HPDE6-E6E7 (cell line): Measurements from ENCODE around the gene CXCL3.
A peak's percentile ranks its signal among the peaks of the same experiment; 100 is the strongest.
"Not testable (repeated sequence)": the region's sequence is repeated elsewhere in the genome, so short reads cannot be mapped to it uniquely, and the experiment has no call there.

Source experiments
- DNase-seq: peaks from one replicate; pipeline ENCODE4 v3.0.0; 2011; ENCODE audit warnings: missing footprints; ENCODE audit errors: extremely low spot score

CXCL3 gene

DNA sequence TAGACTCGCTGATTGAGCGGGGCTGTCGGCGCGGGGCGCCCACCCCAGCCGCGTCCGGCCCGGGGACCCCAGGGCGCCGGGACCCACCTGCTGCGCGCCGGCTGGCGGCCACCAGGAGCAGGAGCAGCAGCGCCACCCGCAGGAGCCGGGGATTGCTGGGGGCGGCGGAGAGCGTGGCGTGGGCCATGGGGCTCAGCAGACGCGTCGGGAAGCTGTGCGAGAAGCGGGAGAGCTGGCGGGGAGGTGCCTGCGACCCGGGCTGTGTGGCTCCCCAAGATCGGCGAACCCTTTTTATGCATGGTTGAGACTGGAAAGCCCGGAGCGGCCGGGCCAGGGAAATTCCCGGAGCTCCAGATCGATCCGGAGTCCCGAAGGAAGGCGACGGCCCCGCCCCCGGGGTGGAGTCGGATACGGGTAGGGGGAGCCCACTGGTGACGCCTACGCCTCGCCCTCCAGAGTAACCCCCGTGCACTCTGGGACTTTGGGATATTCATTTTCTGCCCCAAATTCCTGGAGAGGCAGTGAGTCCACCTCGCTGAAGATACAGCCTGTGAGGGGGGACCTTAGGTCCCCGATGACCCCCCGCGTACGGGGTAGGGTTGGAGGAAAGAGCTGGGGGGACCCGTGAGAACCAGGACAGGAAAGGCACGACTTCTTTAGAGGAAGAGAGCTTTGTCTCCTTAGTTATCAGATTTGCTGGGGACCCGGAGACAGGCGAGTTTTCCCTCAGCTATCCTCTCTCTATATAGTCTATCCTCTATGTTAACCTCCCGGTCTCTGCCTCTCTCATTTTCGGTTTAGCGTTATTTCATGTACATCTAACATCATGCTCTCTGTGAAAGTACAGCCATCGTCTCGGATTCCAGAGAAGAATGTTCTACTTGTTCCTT, at the start of gene CXCL3:
TSS of gene CXCL3 (minus strand) at position 265 of the 890 bp plus-strand sequence. CDS start at position 187, 78 bp downstream.
- peak; percentile 40 for DNase-seq

DNA sequence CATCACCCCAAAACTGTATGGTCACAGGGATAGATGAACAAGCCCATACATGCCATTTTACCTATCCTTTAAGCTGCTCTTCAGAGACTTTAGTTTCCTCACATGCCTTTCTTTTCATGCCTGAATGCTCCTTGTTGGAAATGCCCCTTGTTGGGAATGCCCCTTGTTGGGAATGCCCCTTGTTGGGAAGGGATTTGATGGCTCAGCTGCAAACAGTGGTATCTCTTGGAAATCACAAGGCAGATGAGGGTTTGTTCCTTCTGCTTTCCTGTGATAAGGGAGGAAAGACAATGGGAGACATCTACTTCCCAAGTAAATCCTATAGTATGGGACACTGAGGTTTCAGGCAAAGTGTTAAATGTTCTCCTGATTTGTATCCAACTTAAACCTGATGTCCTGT, 49.0 kb upstream of the CXCL3 start:
- DNase-seq: no peak

DNA sequence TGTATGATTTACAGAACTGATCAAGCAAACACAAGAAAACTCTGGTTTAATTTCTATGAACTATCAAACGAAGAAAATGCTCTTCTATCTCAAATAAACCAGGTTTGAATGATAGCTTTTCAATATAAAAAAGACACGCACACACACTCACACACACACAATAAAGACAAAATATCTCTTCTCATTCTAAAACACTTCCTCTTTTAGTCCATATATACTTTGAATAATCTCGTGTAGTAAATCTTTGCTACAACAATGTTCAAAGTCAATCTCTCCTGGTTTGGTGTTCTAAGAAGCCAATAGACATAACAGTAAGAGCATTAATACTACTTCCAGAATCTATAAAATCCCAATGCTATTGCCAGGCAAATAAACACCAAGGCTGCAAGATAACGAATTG, 47.2 kb upstream of the CXCL3 start:
- DNase-seq: no peak

DNA sequence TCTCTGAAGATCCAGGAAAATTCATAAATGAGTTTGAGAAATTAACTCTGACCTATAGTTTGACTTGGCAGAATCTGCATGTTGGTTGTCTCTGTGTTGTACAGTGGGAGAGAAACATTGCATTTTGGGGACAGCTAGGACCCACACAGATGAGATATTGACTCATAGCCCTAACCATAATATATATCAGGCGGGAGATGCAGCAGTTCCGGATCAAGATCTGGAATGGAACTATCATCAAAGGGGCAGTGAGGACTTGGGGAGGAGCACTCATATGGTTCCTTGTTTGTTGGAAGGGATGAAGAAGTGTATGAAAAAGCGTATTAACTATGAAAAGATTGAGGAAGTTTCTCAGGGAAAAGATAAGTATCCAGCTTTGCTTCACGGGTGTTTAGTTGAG, 46.5 kb upstream of the CXCL3 start:
- no peak for DNase-seq

DNA sequence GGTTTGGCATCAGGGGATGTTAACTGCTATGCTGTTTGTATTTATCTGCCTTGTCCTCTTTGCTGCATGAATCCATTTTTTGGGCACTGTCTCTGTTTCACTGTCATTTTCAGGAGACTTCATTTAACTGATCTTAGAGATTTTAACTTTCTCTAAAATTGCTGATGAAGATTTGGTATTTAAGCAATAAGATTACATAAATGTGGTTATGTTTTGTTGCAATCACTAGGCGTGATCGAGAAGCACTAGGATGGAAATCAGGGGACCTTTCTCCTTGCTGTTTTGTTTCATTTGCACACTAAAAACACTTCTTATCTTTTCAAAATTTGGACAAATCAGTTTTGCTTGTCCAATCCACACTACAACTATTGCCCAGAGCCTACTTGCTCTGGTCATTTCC, 45.1 kb upstream of the CXCL3 start:
- no peak for DNase-seq

DNA sequence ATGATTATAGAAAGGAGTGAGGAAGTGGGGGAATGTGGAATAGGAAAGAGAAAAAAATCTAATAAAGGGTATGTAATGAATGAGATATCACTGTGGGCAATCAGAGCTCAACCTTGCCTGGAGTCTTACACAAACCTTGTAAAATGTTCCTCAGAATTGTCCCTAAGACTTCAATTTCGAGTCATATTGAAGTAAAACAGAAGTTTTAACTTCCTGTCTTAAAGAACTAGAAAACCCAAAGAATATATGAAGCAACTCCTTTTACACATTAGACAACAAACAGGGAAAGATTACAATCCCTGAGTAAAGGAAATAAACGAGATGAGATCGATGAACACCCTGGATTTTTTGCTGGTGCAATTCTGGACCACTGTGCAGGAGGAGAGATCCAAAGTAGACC, 42.5 kb upstream of the CXCL3 start:
- no peak for DNase-seq

DNA sequence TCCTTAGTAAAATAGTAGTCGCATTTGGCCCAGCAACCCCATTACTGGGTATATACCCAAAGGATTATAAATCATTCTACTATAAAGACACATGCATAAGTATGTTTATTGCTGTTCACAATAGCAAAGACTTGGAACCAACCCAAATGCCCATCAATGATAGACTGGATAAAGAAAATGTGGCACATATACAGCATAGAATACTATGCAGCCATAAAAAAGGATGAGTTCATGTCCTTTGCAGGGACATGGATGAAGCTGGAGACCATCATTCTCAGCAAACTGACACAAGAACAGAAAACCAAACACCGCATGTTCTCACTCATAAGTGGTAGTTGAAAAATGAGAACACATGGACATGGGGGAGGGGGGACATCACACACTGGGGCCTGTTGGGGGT, 41.9 kb upstream of the CXCL3 start:
- not testable (repeated sequence) for DNase-seq

DNA sequence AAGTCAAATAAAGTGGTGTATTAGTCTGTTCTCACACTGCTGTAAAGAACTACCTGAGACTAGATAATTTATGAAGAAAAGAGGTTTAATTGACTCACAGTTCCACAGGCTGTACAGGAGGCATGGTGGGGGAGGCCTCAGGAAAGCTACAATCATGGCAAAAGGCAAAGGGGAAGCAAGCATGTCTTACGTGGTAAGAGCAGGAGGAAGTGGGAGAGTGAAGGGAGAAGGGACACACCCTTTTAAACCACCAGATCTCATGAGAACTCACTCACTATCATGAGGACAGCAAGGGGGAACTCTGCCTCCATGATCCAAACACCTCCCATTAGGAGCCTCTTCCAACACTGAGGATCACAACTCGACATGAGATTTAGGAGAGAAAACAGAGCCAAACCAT, 40.5 kb upstream of the CXCL3 start:
- not testable (repeated sequence) for DNase-seq

DNA sequence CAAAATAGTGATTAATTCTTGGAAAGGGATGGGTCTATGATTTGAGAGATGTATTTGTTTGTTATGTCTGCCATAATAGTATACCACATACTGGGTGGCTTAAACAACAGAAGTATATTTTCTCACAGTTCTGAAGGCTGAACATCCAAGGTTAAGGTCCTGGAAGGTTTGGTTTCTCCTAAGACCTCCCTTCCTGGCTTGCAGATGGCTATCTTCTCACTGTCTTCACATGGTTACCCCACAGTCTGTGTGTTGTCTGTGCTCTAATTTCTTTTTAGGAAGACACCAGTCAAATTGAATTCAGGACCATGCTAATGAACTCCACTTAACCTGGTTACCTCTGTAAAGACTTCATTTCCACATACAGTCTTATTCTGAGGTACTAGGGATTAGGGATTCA, 34.9 kb upstream of the CXCL3 start:
- no peak for DNase-seq

DNA sequence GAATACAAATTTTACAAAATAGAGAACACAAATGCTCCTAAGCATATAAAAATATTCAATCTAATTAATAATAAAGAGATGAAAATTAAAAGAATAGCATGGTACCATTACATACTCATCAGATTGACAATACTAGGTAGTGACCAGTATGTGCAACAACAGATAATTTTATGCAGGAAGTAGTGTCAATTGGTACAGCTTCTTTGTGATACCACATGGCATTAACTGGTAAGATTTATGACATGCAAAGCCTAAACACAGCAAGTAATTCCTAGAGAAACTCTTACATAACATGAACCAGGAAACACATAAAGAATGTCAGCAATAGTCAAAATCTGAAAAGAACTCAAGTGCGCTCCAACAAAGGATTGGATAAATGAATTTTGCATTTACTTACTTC, 34.2 kb upstream of the CXCL3 start:
- DNase-seq: no peak

DNA sequence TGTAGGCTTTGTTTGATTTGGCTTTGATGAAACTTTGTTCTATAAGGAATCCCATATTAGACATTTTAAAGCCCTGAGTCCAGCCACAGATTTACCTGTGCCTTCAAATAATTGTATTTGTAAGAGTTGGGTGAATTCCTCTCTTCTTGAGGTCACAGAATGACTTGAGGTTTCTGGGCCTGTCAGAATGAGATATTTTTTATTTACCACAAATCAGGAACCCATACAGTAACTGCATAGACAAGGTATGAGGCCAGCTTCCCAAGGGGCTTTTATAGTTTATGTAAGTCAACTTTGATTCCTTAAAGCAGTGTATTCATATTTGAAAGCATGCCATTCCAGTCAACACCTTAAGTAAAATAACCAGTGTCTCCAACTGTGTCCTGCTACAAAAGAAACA, 29.1 kb upstream of the CXCL3 start:
- DNase-seq: no peak

DNA sequence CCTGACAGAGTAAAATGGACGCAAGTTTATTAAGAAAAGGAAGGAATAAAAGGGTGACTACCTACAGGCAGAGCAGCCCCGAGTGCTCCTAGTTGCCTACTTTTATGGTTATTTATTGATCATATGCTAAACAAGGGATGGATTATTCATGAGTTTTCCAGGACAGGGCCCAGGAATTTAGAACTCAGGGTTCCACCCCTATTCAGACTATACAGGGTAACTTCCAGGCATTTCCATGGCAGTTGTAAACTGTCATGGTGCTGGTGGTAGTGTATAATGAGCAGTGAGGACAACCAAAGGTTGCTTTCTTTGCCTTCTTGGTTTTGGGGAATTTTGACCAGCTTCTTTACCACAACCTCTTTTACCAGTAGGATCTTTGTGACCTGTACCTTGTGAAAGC, 27.7 kb upstream of the CXCL3 start:
- DNase-seq: no peak

DNA sequence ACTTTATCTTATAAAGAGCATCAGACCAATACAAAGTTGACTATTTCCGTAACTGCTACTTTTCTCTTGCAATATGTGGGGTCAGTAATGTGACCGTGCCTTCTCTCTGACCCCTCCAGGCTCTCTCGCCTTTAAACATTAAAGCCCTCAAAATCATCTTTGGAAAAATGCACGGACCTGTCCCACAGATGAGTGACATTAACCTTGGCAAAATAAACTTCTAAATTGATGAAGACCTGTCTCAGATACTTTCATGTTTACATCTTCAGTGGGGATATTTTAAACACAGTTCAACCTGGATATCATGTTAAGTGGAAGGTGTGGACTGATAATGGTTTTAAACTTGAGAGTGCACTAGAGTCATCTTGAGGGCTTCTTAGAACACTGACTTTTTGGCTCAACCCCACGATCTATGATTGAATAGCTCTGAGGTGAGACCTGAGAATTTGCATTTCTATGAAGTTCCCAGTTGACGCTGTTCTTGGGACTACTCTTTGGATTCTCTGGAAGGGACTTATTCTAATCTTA, 26.7 kb upstream of the CXCL3 start:
- DNase-seq: no peak

DNA sequence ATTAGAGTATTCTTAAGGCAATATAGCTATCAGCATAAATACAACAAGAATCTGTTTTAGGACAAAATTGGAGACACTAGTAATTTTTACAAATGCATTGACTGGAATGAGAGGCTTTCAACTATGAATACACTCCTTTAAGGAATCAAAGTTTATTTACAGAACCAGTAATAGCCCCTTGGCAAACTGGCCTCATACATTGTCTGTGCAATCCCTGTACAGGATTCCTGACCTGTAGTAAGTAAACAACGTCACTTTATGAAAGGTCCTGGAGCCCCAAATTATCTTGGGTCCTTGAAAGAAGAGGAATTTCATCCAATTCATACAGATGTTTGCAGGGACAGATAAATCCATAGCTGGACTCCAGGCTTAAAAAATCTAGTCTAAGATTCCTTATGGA, 25.4 kb upstream of the CXCL3 start:
- DNase-seq: no peak

DNA sequence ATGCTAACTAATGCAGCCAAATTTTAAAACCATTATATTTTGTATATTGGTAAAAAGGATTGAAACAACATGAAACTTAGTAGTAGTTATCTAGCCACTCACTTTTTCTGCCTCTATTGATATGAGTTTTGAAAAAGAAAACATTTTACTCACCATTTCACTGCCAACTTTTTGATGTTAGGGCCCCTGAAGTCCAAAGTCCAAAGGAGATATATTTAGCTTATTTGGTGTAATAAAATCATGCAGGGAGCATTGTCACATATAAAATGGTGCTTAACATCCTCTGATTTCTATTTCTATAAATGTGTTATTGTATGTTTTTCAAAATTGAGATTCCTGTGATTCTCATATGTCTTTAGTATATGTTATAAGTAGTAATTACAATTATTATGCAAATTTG, 24.5 kb upstream of the CXCL3 start:
- DNase-seq: no peak

DNA sequence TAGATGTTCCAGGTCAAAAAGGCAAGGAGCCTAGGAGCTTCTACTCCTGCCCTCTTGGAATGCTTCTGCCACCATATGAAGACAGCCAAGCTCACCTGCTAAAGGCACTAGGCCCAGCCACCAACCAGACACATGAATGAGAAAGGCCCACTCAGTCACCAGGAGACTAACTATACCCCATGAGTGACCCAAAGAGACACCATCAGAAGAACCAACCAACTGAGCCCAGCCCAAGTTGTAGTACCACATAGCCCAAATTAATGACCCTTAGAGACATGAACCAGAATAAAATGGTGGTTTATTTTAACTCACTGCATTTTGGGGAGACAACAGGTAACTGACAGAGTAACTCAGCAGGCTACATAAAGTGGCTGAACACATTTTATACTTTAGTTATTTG, 22.9 kb upstream of the CXCL3 start:
- no peak for DNase-seq

DNA sequence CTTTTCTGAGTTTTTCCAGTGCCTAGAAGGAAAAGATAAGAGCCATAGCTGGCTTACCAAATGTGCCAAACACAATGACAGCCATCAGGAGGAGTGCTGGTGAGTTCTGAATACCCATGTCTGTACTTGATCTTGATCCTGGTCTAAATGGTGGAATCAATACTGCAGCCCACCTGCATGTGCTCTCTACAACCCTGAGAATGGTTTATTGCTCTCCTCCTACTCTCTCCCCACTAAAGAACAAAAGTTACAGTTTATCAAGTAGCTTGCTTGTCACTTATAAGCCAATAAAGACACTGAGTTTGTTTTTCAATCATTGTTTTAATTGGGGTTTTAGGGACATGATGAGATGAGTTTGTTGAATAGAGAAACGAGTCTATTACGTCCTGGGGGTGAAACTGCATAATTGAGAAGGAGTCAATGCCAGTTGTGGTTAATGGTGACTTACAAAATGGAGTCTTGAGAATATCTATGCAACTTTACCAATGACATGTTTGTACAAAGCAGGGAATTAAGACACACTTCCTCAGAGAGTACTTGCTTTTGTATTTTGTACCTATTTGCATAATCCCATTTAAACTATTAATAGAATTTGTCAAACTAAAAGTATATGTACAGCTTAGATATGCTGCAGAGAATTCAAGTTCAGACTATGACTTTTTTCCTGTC, 20.8 kb upstream of the CXCL3 start:
- no peak for DNase-seq

DNA sequence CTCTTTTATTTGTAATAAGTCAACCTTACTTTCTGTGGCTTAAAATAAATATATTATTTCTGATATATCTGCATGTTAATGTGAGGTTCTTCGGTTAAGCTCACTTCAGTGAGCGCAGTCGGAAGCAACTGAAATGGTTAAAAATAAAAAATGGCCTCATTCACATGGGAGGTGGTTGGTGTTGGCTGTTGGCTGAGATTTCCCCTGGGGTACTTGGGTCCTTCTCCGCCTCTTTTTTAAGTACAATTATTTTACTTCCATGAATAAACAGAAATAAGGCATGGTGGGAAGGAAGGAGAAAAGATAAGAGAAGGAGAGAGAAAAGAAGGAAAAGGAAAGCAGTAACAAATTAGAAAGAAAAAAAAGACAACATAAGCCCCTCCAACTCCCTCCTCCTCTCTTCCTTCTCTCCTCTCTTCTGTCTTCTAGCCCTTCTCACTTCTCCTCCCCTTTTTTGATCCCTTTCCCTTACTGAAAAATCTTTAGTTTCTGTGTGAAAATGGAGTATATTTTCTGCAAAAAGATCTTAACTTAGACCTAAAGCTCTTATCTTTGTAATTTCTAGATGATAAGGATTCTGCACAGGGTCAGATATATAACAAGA, 19.7 kb upstream of the CXCL3 start:
- no peak for DNase-seq

DNA sequence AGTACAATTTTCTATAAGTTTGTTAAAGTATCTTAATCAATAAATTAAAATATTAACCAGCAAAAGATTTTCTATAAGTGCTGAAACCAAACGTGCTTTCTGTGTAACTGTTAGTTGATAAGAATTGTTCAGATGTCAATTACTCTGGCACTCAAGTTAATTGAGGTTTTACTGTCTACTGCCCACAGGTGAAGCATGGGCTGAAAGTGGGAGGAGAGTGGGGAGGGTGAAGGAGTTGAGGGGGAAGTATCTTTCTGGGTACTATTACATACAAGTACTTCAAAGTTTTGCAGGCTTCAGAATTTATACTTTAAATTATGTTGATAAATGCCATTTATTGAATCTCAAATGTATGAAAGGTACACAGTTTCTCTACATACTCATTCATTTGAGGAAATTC, 19.1 kb upstream of the CXCL3 start:
- DNase-seq: no peak

DNA sequence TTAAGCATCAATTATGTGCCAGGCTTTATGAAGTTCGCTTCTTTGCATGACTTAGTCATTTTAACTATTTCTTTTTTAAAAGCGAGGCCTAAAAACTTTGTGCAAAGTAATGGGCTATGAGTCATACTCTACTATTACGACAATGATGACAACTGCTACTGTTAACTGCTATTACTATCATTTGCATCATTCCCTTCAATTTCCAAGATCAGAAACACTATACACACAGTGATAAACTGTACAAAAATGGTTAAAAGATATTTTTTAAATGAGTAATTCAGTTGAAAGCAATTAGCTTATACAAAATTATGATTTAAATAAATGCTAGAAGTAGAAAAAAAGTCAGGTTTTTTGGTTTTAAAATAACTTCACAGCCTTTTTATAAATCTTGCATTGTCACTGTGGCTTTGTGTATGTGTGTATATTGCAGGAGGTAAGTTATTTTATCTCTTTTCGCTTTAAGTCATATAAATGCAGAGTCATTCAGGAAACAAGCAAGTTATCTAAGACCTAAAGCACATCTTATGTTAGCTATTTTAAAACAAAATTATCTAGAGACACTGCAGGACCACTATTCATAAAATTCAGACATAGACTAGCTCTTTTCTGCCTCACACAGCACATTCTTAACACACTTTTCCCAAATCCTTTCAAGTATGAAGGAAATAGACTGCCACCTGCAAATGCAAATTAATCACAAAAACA, 18.5 kb upstream of the CXCL3 start:
- DNase-seq: peak; percentile 48

DNA sequence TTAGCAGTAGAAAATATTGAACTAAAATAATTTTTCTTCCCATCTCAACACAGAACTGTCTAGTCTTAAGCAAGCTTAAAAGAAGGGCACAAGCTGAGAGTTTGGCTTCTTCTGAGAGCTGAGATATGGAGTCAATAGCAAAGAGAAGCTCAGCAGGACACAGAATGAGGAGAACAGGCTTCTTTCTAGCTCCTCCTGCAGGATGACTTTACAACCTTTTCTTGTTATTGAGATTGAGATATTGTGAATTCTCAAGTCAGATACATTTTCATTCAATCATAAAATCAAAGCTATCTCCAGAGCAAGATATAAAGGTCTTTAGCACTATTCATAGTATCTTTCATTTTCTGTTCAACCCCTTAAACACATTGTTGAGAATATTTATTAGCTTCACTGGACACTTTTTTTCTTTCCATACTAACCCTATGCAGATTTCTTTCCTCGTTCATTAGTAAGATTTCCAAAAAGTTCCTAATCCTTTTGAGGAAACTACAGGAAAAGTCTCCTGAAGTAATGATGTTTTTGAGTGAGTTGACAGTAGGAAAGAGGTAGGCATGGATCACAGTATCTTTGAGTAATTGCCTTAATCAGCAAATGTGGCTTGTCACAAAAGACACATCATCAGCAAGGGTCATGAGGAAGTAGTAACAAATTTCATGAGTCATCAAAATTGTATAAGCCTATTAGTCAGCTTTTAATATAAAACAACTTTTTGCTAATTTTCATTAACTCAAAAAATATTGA, 17.8 kb upstream of the CXCL3 start:
- DNase-seq: peak; percentile 39
